GM10248 (cell line): Measurements from ENCODE around the gene NODAL.

Experiments used
- CTCF ChIA-PET: fragments of 300-600 bp; sonication (Branson Sonifier 250); formaldehyde crosslinking; extraction: SDS; loops from one replicate; lab custom pipeline; 2021; ENCODE audit warnings: antibody characterized with exemption; lab: Yijun Ruan, JAX
- POLR2A ChIA-PET: fragments of 350-650 bp; sonication (Branson Sonifier 250); formaldehyde crosslinking; extraction: SDS; loops from one replicate; lab custom pipeline; 2020; ENCODE audit warnings: antibody characterized with exemption; lab: Yijun Ruan, JAX
- DNase-seq: peaks from one replicate; pipeline ENCODE4 v3.0.0; 2012; ENCODE audit errors: extremely low spot score
- TF ChIP-seq, protein P1 (sequence below): IDR thresholded peaks from 2 replicates; pipeline ENCODE4 v1.5.1; 2012; ENCODE audit warnings: mild to moderate bottlenecking, low read depth; ENCODE audit errors: extremely low read depth, missing control alignments, control extremely low read depth

NODAL gene

DNA sequence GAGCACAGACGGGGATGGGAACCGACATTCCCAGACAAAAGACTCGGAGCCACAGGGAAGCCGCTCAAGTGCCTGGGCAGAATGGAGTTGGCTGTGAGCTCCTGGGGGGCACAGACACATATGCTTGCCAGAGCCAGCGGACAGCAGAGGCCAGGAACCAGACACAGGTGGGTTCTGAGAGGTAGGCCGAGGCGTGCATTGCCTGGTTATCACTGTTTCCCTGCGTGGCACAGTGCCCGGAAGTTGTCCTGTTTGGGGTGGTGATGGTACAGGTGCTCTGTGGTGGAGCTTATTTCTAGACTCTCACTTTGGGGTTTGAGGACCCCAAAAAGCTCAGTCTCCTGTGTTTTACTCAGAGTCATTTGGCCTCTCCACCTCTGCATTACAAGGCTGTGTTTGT lies 39.6 kb upstream of the NODAL start:
- TF ChIP-seq, protein P1, sequence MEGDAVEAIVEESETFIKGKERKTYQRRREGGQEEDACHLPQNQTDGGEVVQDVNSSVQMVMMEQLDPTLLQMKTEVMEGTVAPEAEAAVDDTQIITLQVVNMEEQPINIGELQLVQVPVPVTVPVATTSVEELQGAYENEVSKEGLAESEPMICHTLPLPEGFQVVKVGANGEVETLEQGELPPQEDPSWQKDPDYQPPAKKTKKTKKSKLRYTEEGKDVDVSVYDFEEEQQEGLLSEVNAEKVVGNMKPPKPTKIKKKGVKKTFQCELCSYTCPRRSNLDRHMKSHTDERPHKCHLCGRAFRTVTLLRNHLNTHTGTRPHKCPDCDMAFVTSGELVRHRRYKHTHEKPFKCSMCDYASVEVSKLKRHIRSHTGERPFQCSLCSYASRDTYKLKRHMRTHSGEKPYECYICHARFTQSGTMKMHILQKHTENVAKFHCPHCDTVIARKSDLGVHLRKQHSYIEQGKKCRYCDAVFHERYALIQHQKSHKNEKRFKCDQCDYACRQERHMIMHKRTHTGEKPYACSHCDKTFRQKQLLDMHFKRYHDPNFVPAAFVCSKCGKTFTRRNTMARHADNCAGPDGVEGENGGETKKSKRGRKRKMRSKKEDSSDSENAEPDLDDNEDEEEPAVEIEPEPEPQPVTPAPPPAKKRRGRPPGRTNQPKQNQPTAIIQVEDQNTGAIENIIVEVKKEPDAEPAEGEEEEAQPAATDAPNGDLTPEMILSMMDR: no peak
- DNase-seq: no peak
- CTCF ChIA-PET: interaction anchor here (1.1 kb wide), 1 partner anchor 19 kb away, joined by 3 read pairs; no protein-coding TSS in a partner anchor
- POLR2A ChIA-PET: no interaction called here

DNA sequence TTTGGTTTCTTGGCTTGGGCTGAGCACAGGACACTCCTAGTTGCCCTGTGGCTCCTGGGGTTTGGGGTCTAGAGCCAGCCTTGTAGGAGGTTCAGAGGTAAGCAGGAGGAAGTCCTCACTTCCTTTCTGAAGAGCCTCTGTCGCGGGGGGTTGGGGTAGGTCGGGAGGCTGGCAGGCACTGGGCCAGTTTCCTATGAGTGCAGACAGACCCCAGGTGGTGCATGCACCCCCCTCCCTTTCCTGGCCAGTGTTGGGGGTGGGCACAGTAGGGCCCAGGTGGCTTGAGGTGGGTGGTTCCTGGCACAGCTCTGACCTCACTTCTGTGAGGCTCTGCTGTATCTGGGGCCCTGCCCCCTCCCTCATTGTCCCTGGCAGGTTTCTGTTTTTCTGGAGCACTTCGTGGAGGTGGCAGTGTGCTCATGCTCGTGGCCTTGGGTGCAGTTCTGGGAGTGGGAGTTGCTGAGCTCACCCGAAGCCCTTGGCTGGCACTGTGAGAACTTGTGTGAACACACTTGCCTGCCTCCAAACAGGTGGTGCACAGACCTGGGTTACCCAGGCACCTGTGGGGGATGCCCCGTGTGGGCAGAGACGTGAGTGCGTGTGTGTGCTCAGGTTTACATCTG lies 38.9 kb upstream of the NODAL start:
- CTCF ChIA-PET: interaction anchor here (1.1 kb wide), 1 partner anchor 19 kb away, joined by 3 read pairs; no protein-coding TSS in a partner anchor
- peak; percentile 55 for DNase-seq
- POLR2A ChIA-PET: no interaction called here
- TF ChIP-seq, protein P1: no peak

DNA sequence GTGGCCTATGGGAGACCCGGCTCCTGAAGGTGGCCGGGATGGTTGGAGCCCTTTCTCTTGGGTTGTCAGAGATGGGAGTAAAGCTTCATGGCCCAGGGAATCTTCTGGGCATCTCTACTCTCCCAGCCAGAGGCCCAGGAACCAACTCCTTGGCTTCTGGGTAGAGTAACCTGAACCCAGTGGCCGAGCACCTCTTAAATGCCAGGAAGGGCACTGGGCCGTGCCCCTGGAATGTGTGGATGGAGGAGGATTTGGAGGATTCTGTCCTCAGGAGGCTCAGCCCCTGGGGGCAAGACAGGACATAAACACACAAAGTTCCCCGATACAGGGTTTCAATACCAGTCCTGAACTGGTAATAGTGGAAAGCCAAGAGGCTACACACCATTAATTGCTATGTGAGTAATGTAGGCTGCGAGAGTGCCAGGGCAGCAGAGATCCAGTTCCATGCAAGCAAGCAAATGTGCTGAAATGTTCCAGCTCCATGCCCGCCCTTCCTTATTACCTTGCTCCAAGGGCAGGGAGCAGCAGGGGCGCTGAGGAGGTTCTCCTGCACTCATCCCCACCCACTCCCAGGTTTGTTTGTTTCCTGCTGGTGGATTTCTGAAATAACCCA lies 38.3 kb upstream of the NODAL start:
- no peak for DNase-seq
- POLR2A ChIA-PET: no interaction called here
- TF ChIP-seq, protein P1: no peak
- CTCF ChIA-PET: no interaction called here

DNA sequence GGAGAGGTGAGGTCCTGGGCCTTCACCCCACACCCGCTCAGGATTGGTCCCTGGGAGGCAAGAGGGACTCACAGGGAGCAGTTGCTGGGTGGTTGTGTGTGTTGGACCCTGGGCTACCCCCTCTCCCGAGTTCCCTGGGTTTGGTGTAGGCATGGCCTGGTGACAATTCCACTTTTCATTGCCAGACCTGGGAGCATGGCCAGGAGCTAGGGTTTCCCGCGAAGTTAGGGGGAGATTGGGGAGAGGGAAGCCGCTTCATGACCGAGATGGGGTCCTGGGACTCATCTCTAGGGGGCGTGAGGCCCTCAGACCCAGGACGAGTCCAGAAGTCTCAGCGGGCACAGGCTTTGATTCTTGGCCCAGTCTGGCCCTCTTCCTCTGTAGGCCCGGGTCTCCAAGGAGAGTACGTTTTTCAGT lies 37.7 kb upstream of the NODAL start:
- no peak for DNase-seq
- TF ChIP-seq, protein P1: no peak
- CTCF ChIA-PET: interaction anchor here (5.4 kb wide), 1 partner anchor 18 kb away, joined by 42 read pairs; no protein-coding TSS in a partner anchor
- POLR2A ChIA-PET: no interaction called here

DNA sequence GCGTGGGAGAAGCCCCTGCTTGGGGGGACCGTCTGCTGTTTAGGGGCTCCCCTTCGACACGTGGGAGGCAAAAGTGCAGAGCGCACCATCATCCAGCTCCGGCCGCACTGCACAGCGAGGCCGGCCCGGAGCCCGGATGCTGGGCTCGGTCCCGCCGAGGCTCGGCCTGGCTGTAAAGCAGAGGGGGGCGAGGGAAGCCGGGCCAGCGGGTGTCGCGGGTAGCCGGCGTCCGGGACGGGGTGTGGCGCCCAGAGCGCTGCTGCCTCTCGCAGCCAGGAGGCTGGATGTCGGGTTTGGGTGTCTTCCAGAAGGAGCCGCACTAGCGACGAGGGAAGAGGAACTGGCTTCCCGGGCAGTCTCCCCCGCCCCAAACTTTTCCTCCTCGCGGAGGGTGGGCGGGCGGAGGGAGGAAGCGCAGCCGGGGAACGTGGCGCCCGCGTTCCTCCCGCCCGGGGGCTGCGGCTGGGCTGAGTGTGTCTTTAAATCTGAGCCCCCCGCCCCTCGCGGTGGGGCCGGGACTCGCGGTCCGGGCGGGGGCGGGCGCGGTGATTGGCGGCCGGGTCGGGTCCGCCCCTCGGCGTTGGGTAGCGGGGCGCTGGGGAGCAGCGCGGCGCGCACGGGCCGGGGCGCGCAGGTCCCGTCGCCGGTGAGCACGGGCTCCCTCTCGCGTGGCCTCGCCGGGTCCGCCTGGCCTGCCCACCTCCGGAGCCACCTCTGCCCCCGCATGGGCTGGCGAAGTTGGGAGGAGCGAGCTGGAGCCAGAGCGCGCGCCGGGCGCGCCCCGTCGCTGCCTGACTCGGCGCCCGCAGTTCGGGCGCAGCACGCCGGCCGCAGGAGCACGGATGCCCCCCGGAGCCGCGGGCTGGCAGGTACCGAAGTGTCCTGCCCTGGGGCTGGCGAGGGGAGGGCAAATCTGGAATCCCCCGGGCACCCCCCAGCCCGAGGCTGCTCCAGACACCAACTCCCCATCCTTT lies 37.0 kb upstream of the NODAL start, which contains the start of gene PALD1:
PALD1 (plus strand) TSS at position 577 of the 974 bp plus-strand sequence. CDS start 47,185 bp downstream, outside the sequence.
- DNase-seq: peak; percentile 68
- TF ChIP-seq, protein P1: no peak
- CTCF ChIA-PET: interaction anchor here (0.9 to 5.4 kb wide), 2 partner anchors 17 to 23 kb away, joined by 3 to 42 read pairs; no protein-coding TSS in a partner anchor

More for the DNA sequence above, 37.0 kb upstream of the NODAL start, which contains the start of gene PALD1:
- POLR2A ChIA-PET: no interaction called here
